HepG2 (cell line): ENCODE measurements around the gene CHKA. TPM values are rescaled to one million over a fixed set of nuclear protein-coding genes. Genes with fewer than 3 reads are reported as not detected.

Source experiments
- CBX1 ChIP-seq: IDR thresholded peaks from one replicate; pipeline ENCODE4 v1.6.1; 2016; ENCODE audit warnings: antibody characterized with exemption, low read depth
- EEA1 ChIP-seq: sonication (generic); formaldehyde crosslinking; IDR thresholded peaks from 2 replicates; pipeline ENCODE4 v1.5.1; 2020; ENCODE audit warnings: mild to moderate bottlenecking, missing genetic modification reagents, borderline replicate concordance
- MTA1 ChIP-seq: sonication (generic); formaldehyde crosslinking; IDR thresholded peaks from 2 replicates; pipeline ENCODE4 v1.4.0; 2020; ENCODE audit warnings: missing genetic modification reagents, mild to moderate bottlenecking, borderline replicate concordance
- RARG ChIP-seq: sonication (generic); formaldehyde crosslinking; IDR thresholded peaks from 2 replicates; pipeline ENCODE4 v1.4.0; 2020; ENCODE audit warnings: low read depth, mild to moderate bottlenecking, missing genetic modification reagents
- ZBTB49 ChIP-seq: sonication (generic); formaldehyde crosslinking; IDR thresholded peaks from 2 replicates; pipeline ENCODE4 v1.4.0; 2020; ENCODE audit warnings: missing genetic modification reagents, borderline replicate concordance
- ZNF33B ChIP-seq: sonication (generic); formaldehyde crosslinking; IDR thresholded peaks from 2 replicates; pipeline ENCODE4 v1.5.1; 2020; ENCODE audit warnings: mild to moderate bottlenecking, missing genetic modification reagents
- polyA plus RNA-seq, 8 experiments: library from polyadenylated mRNA; depleted of rRNA in 3 of 8; stranded (reverse) in 7 of 8; unstranded in 1 of 8; fragments of >200 nt; fragmentation: Illumina TruSeq in 4 of 8; extraction: Trizol in 4 of 8; gene quantifications; 2 replicates each; pipeline versions ENCODE4 v1.2.1 to v1.2.3, GENCODE V29; 2011 to 2016; ENCODE audit warnings: low read depth in 4 of 8, missing spikeins in 1 of 8, mixed read lengths in 1 of 8; ENCODE audit not compliant: insufficient read depth in 1 of 8
- total RNA-seq, 5 experiments: library from RNA; depleted of rRNA; stranded (reverse); fragments of >200 nt; fragmentation: Illumina TruSeq; extraction: Trizol; gene quantifications; 2 replicates each; pipeline ENCODE4 v1.2.3, GENCODE V29; 2016; ENCODE audit warnings: low read depth in 1 of 5
- TF ChIP-seq, protein P1 (sequence below): sonication (generic); formaldehyde crosslinking; IDR thresholded peaks from 2 replicates; pipeline ENCODE4 v1.5.0; 2020; ENCODE audit warnings: mild to moderate bottlenecking, missing genetic modification reagents, borderline replicate concordance
- TF ChIP-seq, protein P2 (sequence below): sonication (generic); formaldehyde crosslinking; IDR thresholded peaks from 2 replicates; pipeline ENCODE4 v1.4.0; 2020; ENCODE audit warnings: missing genetic modification reagents
- TF ChIP-seq, protein P3 (sequence below): sonication (generic); formaldehyde crosslinking; IDR thresholded peaks from 2 replicates; pipeline ENCODE4 v1.4.0; 2020; ENCODE audit warnings: missing genetic modification reagents, mild to moderate bottlenecking, borderline replicate concordance
- TF ChIP-seq, protein P4 (sequence below): sonication (generic); formaldehyde crosslinking; IDR thresholded peaks from 2 replicates; pipeline ENCODE4 v1.4.0; 2020; ENCODE audit warnings: missing genetic modification reagents, mild to moderate bottlenecking, borderline replicate concordance

The CHKA gene
- total and polyA plus RNA-seq, 2 of the 13 experiments (the other 11 are each of a cell fraction or from before 2014, with no cell fraction given): 71.6 to 92.7 TPM

DNA sequence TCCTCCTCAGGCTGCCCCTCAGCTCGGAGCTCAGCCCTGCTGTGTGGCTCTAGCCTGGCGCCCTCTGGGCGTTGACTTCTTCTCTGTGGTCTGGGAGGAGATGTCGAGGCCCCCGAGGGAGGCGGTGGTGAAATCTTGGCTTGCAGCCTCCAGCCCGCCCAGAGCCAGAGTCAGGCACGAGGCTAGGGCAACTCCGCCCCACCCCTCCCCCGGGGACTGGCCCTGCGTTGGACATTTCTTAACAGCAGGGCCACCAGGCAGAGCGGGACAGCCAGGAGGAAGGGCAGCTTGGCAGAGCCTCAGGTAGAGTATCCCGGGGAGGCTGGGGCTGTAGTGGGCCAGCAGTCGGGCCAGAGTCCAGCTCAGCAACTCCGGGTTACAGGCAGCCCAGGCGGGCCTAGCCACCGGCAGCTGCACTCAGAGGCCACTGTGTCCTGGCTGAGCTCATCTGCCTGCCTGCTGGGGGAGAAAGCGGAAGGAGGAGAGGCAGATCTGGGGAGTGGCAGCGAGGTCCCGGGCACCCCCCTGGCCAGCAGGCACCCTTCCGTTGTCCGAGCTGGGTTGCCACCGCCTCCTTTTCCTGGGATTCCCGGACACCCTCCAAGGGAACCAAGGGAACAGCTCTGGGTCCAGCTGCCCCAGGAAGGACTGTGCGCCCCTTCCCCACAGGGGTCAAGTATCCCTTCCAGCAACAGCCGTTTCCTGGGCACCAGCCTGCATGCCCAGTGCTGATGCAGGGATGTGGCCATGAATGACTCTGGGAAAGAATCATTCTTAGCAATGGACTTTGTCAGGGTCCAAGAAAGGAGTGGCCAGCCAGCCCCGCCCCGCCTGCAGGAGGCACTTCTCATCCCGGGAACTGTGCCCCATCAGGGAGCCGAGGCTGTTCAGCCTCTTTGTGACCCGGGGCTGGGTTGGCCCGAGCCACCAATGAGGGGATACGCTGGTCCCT is 110.8 kb downstream of the CHKA start, which contains the start of gene ALDH3B1 (continued):
- TF ChIP-seq, protein P1, sequence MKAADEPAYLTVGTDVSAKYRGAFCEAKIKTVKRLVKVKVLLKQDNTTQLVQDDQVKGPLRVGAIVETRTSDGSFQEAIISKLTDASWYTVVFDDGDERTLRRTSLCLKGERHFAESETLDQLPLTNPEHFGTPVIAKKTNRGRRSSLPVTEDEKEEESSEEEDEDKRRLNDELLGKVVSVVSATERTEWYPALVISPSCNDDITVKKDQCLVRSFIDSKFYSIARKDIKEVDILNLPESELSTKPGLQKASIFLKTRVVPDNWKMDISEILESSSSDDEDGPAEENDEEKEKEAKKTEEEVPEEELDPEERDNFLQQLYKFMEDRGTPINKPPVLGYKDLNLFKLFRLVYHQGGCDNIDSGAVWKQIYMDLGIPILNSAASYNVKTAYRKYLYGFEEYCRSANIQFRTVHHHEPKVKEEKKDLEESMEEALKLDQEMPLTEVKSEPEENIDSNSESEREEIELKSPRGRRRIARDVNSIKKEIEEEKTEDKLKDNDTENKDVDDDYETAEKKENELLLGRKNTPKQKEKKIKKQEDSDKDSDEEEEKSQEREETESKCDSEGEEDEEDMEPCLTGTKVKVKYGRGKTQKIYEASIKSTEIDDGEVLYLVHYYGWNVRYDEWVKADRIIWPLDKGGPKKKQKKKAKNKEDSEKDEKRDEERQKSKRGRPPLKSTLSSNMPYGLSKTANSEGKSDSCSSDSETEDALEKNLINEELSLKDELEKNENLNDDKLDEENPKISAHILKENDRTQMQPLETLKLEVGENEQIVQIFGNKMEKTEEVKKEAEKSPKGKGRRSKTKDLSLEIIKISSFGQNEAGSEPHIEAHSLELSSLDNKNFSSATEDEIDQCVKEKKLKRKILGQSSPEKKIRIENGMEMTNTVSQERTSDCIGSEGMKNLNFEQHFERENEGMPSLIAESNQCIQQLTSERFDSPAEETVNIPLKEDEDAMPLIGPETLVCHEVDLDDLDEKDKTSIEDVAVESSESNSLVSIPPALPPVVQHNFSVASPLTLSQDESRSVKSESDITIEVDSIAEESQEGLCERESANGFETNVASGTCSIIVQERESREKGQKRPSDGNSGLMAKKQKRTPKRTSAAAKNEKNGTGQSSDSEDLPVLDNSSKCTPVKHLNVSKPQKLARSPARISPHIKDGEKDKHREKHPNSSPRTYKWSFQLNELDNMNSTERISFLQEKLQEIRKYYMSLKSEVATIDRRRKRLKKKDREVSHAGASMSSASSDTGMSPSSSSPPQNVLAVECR (CRISPR knock-in tag): peak; percentile 49; the same call in 1 of the 2 replicates
- TF ChIP-seq ZBTB49 (CRISPR knock-in tag): no peak
- TF ChIP-seq CBX1: no peak
- TF ChIP-seq, protein P2, sequence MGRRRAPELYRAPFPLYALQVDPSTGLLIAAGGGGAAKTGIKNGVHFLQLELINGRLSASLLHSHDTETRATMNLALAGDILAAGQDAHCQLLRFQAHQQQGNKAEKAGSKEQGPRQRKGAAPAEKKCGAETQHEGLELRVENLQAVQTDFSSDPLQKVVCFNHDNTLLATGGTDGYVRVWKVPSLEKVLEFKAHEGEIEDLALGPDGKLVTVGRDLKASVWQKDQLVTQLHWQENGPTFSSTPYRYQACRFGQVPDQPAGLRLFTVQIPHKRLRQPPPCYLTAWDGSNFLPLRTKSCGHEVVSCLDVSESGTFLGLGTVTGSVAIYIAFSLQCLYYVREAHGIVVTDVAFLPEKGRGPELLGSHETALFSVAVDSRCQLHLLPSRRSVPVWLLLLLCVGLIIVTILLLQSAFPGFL (CRISPR knock-in tag): no peak
- TF ChIP-seq EEA1 (CRISPR knock-in tag): no peak
- no peak for TF ChIP-seq RARG (CRISPR knock-in tag)
- TF ChIP-seq, protein P3, sequence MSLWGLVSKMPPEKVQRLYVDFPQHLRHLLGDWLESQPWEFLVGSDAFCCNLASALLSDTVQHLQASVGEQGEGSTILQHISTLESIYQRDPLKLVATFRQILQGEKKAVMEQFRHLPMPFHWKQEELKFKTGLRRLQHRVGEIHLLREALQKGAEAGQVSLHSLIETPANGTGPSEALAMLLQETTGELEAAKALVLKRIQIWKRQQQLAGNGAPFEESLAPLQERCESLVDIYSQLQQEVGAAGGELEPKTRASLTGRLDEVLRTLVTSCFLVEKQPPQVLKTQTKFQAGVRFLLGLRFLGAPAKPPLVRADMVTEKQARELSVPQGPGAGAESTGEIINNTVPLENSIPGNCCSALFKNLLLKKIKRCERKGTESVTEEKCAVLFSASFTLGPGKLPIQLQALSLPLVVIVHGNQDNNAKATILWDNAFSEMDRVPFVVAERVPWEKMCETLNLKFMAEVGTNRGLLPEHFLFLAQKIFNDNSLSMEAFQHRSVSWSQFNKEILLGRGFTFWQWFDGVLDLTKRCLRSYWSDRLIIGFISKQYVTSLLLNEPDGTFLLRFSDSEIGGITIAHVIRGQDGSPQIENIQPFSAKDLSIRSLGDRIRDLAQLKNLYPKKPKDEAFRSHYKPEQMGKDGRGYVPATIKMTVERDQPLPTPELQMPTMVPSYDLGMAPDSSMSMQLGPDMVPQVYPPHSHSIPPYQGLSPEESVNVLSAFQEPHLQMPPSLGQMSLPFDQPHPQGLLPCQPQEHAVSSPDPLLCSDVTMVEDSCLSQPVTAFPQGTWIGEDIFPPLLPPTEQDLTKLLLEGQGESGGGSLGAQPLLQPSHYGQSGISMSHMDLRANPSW (CRISPR knock-in tag): no peak
- TF ChIP-seq, protein P4, sequence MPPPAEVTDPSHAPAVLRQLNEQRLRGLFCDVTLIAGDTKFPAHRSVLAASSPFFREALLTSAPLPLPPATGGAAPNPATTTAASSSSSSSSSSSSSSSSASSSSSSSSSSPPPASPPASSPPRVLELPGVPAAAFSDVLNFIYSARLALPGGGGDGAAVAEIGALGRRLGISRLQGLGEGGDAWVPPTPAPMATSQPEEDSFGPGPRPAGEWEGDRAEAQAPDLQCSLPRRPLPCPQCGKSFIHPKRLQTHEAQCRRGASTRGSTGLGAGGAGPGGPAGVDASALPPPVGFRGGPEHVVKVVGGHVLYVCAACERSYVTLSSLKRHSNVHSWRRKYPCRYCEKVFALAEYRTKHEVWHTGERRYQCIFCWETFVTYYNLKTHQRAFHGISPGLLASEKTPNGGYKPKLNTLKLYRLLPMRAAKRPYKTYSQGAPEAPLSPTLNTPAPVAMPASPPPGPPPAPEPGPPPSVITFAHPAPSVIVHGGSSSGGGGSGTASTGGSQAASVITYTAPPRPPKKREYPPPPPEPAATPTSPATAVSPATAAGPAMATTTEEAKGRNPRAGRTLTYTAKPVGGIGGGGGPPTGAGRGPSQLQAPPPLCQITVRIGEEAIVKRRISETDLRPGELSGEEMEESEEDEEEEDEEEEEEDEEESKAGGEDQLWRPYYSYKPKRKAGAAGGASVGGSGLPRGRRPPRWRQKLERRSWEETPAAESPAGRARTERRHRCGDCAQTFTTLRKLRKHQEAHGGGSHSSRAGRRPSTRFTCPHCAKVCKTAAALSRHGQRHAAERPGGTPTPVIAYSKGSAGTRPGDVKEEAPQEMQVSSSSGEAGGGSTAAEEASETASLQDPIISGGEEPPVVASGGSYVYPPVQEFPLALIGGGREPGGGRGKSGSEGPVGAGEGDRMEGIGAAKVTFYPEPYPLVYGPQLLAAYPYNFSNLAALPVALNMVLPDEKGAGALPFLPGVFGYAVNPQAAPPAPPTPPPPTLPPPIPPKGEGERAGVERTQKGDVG (CRISPR knock-in tag): peak; percentile 17; the same call in 1 of the 2 replicates
- TF ChIP-seq MTA1 (CRISPR knock-in tag): peak; percentile 28; the same call in 1 of the 2 replicates
- no peak for TF ChIP-seq ZNF33B
